Ovary (tissue), 9 donors: ENCODE results near the gene B4GALT5. TPM values are rescaled to one million over a fixed set of nuclear protein-coding genes. Genes with fewer than 3 reads are reported as not detected.

Source experiments
- DNase-seq, 5 donors: peaks; one replicate each; pipeline ENCODE4 v3.0.0-alpha.2; 2019 to 2020
- H3K27ac ChIP-seq, 2 donors: fragments of 200-600 bp; one replicate each; pipeline versions ENCODE4 v1.5.1 to v1.8.0; 2019 to 2022
- H3K27me3 ChIP-seq: fragments of 200-600 bp; one replicate; pipeline ENCODE4 v1.8.0; 2022
- H3K36me3 ChIP-seq: fragments of 200-600 bp; sonication (generic); one replicate; pipeline ENCODE4 v1.5.1; 2019
- H3K4me1 ChIP-seq: one replicate; pipeline ENCODE4 v1.8.1; 2013; ENCODE audit warnings: mild to moderate bottlenecking, moderate library complexity; ENCODE audit not compliant: insufficient read depth
- H3K4me3 ChIP-seq: fragments of 200-600 bp; sonication (generic); one replicate; pipeline ENCODE4 v1.5.1; 2017
- H3K9me3 ChIP-seq, 2 donors: fragments of 200-600 bp in 1 of 2; sonication (generic) in 1 of 2; one replicate each; pipeline versions ENCODE4 v1.5.1 to v1.8.1; 2013 to 2019; ENCODE audit warnings: mild to moderate bottlenecking in 1 of 2, moderate library complexity in 1 of 2
- CTCF ChIP-seq, 3 donors: fragments of 450-650 bp in 2 of 3; fragments of 200-600 bp in 1 of 3; IDR thresholded peaks; one replicate each; pipeline versions ENCODE4 v1.5.1 to v1.8.0; 2016 to 2022; ENCODE audit warnings: antibody characterized with exemption in 3 of 3, mild to moderate bottlenecking in 1 of 3
- EP300 ChIP-seq: sonication (generic); formaldehyde crosslinking; IDR thresholded peaks from one replicate; pipeline ENCODE4 v1.6.1; 2017; ENCODE audit warnings: antibody characterized with exemption
- POLR2A ChIP-seq: fragments of 450-650 bp; IDR thresholded peaks from one replicate; pipeline ENCODE4 v1.6.1; 2017; ENCODE audit warnings: antibody characterized with exemption, mild to moderate bottlenecking, moderate library complexity
- WGBS, 3 donors: extraction: QIAGEN DNeasy Blood & Tissue Kit in 1 of 3; methylation state at CpG; one replicate each; pipeline versions ENCODE4 v1.1.5 to v1.1.7; 2013 to 2017; 5-methylcytosine and 5-hydroxymethylcytosine counted together
- intact Hi-C, 4 donors: fragments of 100-400 bp; cut with DNase I; formaldehyde crosslinking; loops; one replicate each; pipeline versions ENCODE4 v1.11.0 to v1.15.1; 2022 to 2023
- polyA plus RNA-seq, 2 donors: library from polyadenylated mRNA; stranded (reverse); fragments of 200-250 nt in 1 of 2; fragments of 350-450 nt in 1 of 2; fragmentation: Illumina TruSeq in 1 of 2; extraction: RNeasy Lipid Tissue Mini Kit (QIAGEN cat#74804) in 1 of 2; gene quantifications; one replicate each; pipeline ENCODE4 v1.2.3, GENCODE V29; 2013 to 2014
- total RNA-seq, 7 donors: library from RNA; depleted of rRNA in 2 of 7; stranded (reverse); fragments of >200 nt in 2 of 7; fragmentation: NEBNext Ultra II Directional in 3 of 7; extraction: Animal tissue kit (Norgen Biotek cat#: 25700) in 3 of 7; gene quantifications; one replicate each; pipeline versions ENCODE4 v1.1.0 to v1.2.4, GENCODE V29; 2016 to 2023
- donor health status: DM: no; HTN: no; CAD: no; lungs with moderate emphysema.
- donor health status: DM: no; HTN: no; CAD: no.
- donor health status: Bipolar disorder and iron deficiency.
- donor health status: DM: yes; HTN: yes; CAD: no.
- donor health status: DM: no; HTN: no; CAD: no.
- donor health status: DM: yes; HTN: yes; CAD: no.

Gene B4GALT5
- total and polyA plus RNA-seq, 9 donors = 19.0 to 53.6 (median 37.7) TPM

- 96 to 99% (median 98%) methylated on average over 3 of the region's 3 CpGs for WGBS, 3 donors
- no peaks in the 10 kb centered on the region for H3K36me3 ChIP-seq
- no peaks in the 10 kb centered on the region for H3K27me3 ChIP-seq
- no peak for TF ChIP-seq CTCF (IDR thresholded peaks at IDR 0.05)
- TF ChIP-seq EP300 = no peak
- TF ChIP-seq POLR2A = no peak
- DNase-seq = no peak
- no peaks in the 10 kb centered on the region for H3K9me3 ChIP-seq
- H3K4me1 ChIP-seq = peaks cover 23% of the 10 kb centered on the region
- intact Hi-C loops = loop anchor here in 1 of 4 donors (10.0 kb wide), 1 partner anchor 47 kb away; no protein-coding TSS in a partner anchor
- H3K27ac ChIP-seq = no peak overlapping the region
- no peak overlapping the region for H3K4me3 ChIP-seq
These were observed 31.8 kb downstream of the B4GALT5 start for GRCh38 chr20:49681850-49682216.

GRCh38 chr20:49680484-49680883 lies 33.2 kb downstream of the B4GALT5 start:
- DNase-seq = no peak
- intact Hi-C loops = loop anchor here in 1 of 4 donors (10.0 kb wide), 1 partner anchor 46 kb away; no protein-coding TSS in a partner anchor
- WGBS, 3 donors = 65 to 69% (median 67%) methylated on average over 6 of the region's 6 CpGs
- Histone ChIP-seq H3K36me3 (no peaks in the 10 kb centered on the region), H3K27ac (no peak overlapping the region), H3K4me3 (no peak overlapping the region), H3K4me1 (peaks cover 25% of the 10 kb centered on the region), H3K9me3 (no peaks in the 10 kb centered on the region), H3K27me3 (no peaks in the 10 kb centered on the region)
- TF ChIP-seq CTCF (IDR thresholded peaks at IDR 0.05) (no peak), EP300 (no peak), POLR2A (no peak)

GRCh38 chr20:49679634-49680033 lies 34.0 kb downstream of the B4GALT5 start:
- 92 to 96% (median 92%) methylated on average over 1 of the region's 1 CpG for WGBS, 3 donors
- intact Hi-C loops = loop anchor here in 1 of 4 donors (10.0 kb wide), 1 partner anchor 45 kb away; no protein-coding TSS in a partner anchor
- Histone ChIP-seq H3K36me3 (no peaks in the 10 kb centered on the region), H3K27me3 (no peaks in the 10 kb centered on the region), H3K4me3 (no peak overlapping the region), H3K27ac (no peak overlapping the region), H3K9me3 (no peaks in the 10 kb centered on the region), H3K4me1 (peaks cover 24% of the 10 kb centered on the region)
- TF ChIP-seq CTCF (IDR thresholded peaks at IDR 0.05) (no peak), EP300 (no peak), POLR2A (no peak)
- no peak for DNase-seq

GRCh38 chr20:49677777-49678758 lies 35.6 kb downstream of the B4GALT5 start:
- Histone ChIP-seq H3K36me3 (no peaks in the 10 kb centered on the region), H3K4me1 (peaks cover 27% of the 10 kb centered on the region), H3K9me3 (no peaks in the 10 kb centered on the region), H3K4me3 (no peak overlapping the region), H3K27me3 (no peaks in the 10 kb centered on the region), H3K27ac (peak overlapping the region in 1 of 2 donors; percentile 60)
- TF ChIP-seq CTCF (IDR thresholded peaks at IDR 0.05) (no peak), POLR2A (no peak), EP300 (no peak)
- no peak for DNase-seq
- intact Hi-C loops = no loop called here
- WGBS, 3 donors = 68 to 72% (median 69%) methylated on average over 11 of the region's 11 CpGs
